ENCODE data around the gene MED28.
A peak's percentile ranks its signal among the peaks of the same experiment; 100 is the strongest.
"Not testable (repeated sequence)": the region's sequence is repeated elsewhere in the genome, so short reads cannot be mapped to it uniquely, and the experiment has no call there.

Gene MED28

GRCh38 chr4:17618926-17619325 lies 4.5 kb downstream of the MED28 start:
- DNase-seq (ENCODE audit: low read depth), result no peak

- DNase-seq (ENCODE audit: low read depth), result no peak
These were observed 5.1 kb downstream of the MED28 start for GRCh38 chr4:17619416-17620105.

- no peak for DNase-seq (ENCODE audit: low read depth)
These were observed 9.1 kb downstream of the MED28 start for GRCh38 chr4:17623451-17624001.

GRCh38 chr4:17624821-17625220 lies 10.4 kb downstream of the MED28 start:
- DNase-seq (ENCODE audit: low read depth), result no peak

GRCh38 chr4:17630228-17630627 lies 15.8 kb downstream of the MED28 start:
- no peak for DNase-seq (ENCODE audit: low read depth)

GRCh38 chr4:17633600-17633999 lies 19.2 kb downstream of the MED28 start:
- no peak for DNase-seq (ENCODE audit: low read depth)

GRCh38 chr4:17635056-17635455 lies 20.6 kb downstream of the MED28 start:
- DNase-seq (ENCODE audit: low read depth), result no peak

- DNase-seq (ENCODE audit: low read depth), result no peak
These were observed 21.9 kb downstream of the MED28 start for GRCh38 chr4:17636341-17636695.

GRCh38 chr4:17636696-17637622 lies 22.5 kb downstream of the MED28 start:
- peak; percentile 54 for DNase-seq (ENCODE audit: low read depth)

- DNase-seq (ENCODE audit: low read depth), result no peak
These were observed 24.7 kb downstream of the MED28 start for GRCh38 chr4:17639136-17639535.

GRCh38 chr4:17642398-17642783 lies 27.9 kb downstream of the MED28 start:
- no peak for DNase-seq (ENCODE audit: low read depth)

- DNase-seq (ENCODE audit: low read depth), result no peak
These were observed 32.3 kb downstream of the MED28 start for GRCh38 chr4:17646693-17647092.

GRCh38 chr4:17647176-17647806 lies 32.9 kb downstream of the MED28 start:
- no peak for DNase-seq (ENCODE audit: low read depth)

GRCh38 chr4:17647927-17648326 lies 33.5 kb downstream of the MED28 start:
- no peak for DNase-seq (ENCODE audit: low read depth)

- DNase-seq (ENCODE audit: low read depth), result no peak
These were observed 36.0 kb downstream of the MED28 start for GRCh38 chr4:17650406-17650805.

- no peak for DNase-seq (ENCODE audit: low read depth)
These were observed 40.3 kb downstream of the MED28 start for GRCh38 chr4:17654701-17655100.

GRCh38 chr4:17657090-17657489 lies 42.6 kb downstream of the MED28 start:
- no peak for DNase-seq (ENCODE audit: low read depth)

- DNase-seq (ENCODE audit: low read depth), result no peak
These were observed 43.4 kb downstream of the MED28 start for GRCh38 chr4:17657849-17658248.

GRCh38 chr4:17659196-17659595 lies 44.8 kb downstream of the MED28 start:
- DNase-seq (ENCODE audit: low read depth), result not testable (repeated sequence)

GRCh38 chr4:17662694-17663093 lies 48.3 kb downstream of the MED28 start:
- no peak for DNase-seq (ENCODE audit: low read depth)

GRCh38 chr4:17664755-17665154 lies 50.3 kb downstream of the MED28 start:
- DNase-seq (ENCODE audit: low read depth), result no peak

GRCh38 chr4:17665346-17665745 lies 50.9 kb downstream of the MED28 start:
- no peak for DNase-seq (ENCODE audit: low read depth)

GRCh38 chr4:17665852-17666251 lies 51.4 kb downstream of the MED28 start:
- no peak for DNase-seq (ENCODE audit: low read depth)
